Fibroblast of upper back skin (primary cell): ENCODE results near the gene BSG.
A peak's percentile ranks its signal among the peaks of the same experiment; 100 is the strongest.
"Not testable (repeated sequence)": the region's sequence is repeated elsewhere in the genome, so short reads cannot be mapped to it uniquely, and the experiment has no call there.

ENCODE experiments used
- DNase-seq: peaks from one replicate; pipeline ENCODE4 v3.0.0-alpha.2; 2013

The BSG gene

DNA sequence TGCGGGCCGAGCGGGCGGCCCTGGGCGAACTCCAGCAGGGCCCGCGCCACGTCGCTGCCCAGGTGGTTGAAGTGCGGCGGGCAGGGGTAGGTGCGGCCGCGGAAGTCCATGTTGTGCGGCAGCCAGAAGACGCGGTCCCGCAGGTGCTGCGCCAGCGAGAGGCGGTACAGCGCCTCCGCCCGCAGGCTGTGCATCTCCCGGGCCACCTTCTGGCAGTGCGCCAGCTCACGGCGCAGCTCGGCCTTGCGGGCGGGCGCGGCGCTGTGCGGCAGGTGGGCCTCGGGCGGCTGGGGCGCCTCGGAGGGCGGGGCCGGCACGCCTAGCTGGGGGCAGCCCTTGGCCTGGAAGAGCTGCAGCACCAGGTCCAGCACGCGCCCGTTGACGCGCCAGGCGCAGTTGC, 48.8 kb downstream of the BSG start:
- DNase-seq = not testable (repeated sequence)

DNA sequence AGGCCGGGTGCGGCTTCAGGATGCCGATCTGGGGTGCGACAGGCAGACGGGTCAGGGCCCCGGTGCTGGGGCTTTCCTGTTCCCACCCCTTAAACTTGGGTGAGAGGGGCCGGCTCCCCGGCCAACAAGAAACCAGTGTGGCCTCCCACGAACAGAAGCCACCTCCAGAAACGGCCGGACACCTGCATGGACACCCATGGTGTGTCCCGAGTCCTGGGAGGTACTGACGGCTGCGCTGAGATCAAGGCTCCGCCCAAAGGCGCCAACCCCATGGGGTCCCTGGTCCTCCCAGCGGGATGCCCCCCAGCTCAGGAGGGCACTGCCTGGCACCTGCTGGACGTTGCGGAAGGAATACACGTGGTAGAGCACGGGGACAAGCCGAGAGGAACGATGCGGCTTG, 49.4 kb downstream of the BSG start:
- no peak for DNase-seq

DNA sequence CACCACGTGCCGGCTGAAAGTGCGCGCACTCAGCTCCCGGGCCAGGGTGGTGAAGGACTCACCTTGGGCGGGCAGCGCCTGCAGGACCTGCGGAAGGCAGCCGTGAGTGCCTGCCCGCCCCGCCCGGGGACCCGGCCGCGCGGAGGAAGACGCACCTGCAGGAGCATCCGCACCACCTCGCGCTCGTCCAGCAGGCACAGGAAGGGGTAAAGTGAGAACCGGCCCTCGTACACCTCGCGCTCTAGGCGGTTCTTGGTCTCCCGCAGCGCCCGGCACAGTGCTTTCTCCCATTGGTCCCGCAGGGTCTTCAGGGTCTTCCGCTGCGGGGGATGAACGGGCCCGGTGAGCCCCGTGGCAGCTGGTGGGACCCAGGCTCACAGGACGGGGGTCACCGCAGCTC, 50.3 kb downstream of the BSG start:
- DNase-seq = no peak

DNA sequence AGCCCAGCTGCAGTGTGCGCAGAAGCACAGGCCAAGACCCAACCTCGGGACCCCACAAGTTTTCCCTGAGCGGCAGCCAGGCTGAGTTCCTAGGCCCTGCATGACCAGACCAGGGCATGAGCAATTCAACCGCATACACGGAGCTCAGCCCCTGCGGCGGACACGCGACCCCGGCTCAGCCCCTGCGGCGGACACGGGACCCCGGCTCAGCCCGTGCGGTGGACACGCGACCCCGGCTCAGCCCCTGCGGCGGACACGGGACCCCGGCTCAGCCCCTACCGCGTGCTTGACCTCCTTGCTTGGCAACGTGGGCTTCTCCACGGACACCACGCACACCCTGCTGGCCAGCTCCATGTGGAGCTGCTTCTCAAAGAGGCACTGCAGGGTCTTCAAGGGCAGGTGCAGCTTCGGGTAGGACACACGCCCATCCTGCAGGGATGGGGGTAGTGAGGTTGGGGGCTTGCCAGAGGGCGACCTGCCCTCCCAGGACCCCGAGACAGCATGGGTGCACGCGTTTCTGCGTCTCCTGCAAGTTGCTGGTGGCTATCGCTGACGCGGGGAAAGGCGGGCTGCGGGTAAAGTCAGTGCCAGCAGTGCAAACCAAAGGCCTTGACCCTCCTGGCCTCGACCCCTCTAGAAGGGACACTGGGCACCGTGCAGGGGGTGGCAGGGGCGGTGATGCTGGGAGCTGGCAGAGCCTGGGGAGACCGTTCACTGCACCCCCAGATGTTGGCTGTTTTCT, 51.0 kb downstream of the BSG start:
- DNase-seq = no peak

- peak; percentile 92 for DNase-seq
Observed at GRCh38 chr19:623974-624373, 51.6 kb downstream of the BSG start.

DNA sequence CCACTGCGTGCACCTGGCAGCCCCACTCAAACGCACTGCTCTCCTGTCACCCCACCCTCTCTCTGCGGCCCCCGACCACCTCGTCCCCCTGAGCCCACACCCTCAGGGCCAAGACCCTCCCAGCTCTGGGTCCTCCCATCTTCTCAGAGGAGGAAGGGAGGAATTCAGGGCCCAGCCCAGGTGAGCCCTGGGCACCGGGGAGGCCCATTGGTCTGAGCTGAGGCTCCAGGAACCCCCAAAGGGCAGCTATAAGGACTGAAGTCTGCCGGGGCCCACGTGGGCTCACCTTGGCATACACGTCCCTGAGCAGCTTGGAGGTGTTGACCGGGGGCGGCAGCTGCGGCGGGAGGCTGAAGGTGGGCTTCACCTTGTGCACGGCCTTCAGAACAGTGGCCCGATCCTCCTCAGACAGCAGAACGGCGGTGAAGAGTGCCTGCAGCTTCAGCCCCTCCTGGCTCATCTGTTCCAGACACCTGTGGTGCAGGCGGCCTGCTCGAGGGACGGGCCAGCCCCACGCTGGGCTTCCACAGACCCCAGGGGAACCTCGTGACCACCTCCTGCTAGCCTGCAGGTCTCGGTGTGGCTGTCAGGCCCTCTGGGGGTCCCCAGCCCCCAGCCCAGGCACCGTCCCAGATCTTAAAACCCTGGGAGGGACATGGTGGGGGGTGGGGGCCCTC, 52.2 kb downstream of the BSG start:
- DNase-seq = no peak

DNA sequence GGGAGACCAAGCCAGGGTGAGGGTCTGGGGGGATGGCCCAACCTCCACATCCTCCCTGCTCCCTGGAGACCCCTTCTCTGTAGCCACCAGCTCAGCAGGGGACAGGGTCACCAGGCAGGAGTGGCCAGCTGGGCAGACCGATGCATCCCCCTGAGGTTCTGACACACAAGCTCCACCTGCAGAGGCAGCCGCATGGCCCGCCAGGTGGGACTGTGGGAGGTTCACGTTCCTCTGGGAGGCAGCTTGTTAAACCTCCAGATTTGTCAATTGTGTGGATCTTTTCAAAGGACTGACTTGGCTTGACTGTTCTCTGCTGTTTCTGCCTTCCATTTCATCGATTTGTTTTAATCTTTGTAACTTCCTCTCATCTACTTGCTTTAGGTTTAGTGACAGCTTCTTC, 52.9 kb downstream of the BSG start:
- no peak for DNase-seq

DNA sequence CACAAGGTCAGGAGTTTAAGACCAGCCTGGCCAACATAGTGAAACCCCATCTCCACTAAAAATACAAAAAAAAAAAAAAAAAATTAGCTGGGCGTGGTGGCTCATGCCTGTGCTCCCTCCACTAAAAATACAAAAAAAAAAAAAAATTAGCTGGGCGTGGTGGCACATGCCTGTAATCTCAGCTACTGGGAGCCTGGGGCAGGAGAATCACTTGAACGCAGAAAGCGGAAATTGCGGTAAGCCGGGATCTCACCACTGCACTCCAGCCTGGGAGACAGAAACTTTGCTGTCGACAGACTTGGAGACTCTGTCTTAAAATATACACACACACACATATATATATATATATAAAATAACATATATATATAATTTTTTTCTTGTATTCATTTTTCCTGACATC, 54.2 kb downstream of the BSG start:
- DNase-seq = not testable (repeated sequence)

GRCh38 chr19:628168-628567, 55.8 kb downstream of the BSG start:
- no peak for DNase-seq

DNA sequence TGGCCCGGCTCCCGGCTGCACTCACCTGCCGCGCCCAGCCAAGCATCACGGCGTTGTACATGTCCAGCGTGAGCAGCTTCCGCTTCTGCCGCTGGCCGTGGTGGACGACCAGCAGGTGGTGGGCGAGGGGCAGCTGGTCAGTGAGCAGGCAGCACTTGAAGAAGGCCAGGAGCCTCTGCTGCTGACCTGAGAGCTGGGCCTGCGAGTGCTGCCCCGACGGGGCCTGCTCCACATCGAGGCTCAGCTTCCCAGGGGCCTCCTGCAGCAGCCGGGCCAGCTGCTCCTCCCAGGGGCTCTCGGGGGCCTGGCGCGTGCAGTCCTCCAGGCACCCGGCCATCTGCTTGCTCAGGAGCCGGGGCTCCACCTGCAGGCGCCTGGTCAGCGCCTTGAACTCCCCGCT, 57.1 kb downstream of the BSG start:
- not testable (repeated sequence) for DNase-seq

DNA sequence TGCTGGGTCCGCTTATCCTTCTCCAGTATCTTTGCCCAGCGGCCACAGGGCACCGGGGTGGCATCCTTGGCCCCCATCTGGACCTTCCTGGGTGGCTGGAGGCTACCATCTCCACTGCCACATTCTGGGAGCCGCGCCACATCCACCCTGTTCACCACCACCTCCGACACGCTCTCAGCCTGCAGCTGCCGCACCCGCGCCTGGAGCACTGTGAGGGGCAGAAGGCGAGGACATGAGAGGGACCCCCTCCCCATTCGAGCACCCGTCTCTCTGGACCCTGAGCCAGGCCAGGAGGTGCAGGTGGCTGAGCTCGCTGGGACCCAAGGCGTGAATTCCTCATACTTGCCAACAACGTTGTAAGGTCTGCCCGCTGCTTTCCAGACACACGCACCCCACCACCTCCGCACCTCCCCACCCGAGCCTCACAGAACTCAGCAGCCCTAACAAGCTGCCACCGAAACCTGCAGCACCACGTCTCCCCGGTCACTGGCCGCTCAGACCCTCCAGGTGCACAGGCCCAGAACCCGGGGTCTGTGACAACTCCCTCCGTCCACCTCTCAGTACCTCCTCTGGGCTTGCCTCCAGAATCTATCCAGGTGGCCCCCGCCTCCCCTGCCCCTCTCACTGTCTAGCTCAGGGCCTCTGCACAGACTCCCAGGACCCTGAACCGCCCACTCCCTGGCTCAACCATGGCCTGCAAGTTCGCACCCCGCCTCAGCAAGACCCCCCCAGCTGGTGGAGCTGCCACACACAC, 57.7 kb downstream of the BSG start:
- DNase-seq = no peak

DNA sequence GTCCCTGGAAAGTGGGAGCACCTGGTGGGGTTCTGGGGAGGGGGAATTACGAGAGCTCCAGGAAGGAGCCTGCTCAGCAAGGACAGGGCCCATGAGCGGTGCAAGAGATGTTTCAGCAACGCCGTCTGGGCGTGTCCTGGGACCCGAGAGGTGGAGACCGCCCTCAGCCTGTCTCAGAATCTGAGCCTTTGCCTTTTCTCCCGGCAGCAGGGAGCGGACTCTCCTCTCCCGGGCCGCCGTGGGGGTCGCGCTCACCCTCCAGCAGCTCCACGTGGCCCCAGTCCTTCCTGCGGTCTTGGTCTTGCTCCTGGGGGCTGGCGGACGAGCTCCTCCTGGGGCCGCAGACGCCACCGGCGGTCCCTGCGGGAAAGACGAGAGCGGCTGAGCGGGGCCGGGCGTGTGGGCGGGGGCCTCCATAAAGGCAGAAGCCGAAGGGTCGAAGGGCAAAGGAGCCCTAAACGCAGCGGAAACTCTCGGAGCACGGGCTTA, 60.2 kb downstream of the BSG start:
- peak; percentile 45 for DNase-seq
